Measurements from ENCODE around the gene SLC39A11. TPM values are rescaled to one million over a fixed set of nuclear protein-coding genes. Genes with fewer than 3 reads are reported as not detected.

Gene SLC39A11
- total RNA-seq, 1 experiment from 2014 or later: 56.1 TPM

DNA sequence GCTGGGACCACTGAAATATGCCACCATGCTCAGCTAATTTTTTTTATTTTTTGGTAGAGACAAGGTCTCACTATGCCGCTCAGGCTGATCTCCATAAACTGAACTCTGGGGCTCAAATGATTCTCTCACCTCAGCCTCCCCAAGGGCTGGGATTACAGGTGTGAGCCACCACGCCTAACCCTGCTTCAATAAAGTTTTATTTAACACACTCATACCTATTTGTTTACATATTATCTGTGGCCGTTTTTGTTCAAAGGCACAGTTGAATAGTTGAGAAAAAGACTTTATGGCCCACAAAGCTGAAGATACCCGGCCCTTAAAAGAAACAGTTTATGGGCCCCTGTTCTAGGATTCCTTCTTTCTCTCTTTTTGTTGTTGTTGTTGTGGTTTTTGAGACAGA, 419.8 kb downstream of the SLC39A11 start:
- DNase-seq (ENCODE audit: low read depth, low spot score) (no peak), ATAC-seq (no peak)
- Histone ChIP-seq H3K27ac (ENCODE audit: low read length) (peak overlapping the region; percentile 34; the same call in 1 of the 2 replicates), H3K4me1 (ENCODE audit: control insufficient read depth, insufficient read depth, low read length) (peaks cover 5% of the 10 kb centered on the region; the same call in 1 of the 2 replicates), H3K4me3 (ENCODE audit: low read depth in 2 of 2, low read length in 2 of 2) (no peak overlapping the region), H3K9me3 (ENCODE audit: control insufficient read depth, insufficient read depth, low read depth, low read length) (peaks cover 4% of the 10 kb centered on the region; the same call in 1 of the 2 replicates), H3K36me3 (ENCODE audit: control insufficient read depth, insufficient read depth, low read length) (no peaks in the 10 kb centered on the region), H3K27me3 (ENCODE audit: control insufficient read depth, insufficient read depth, low read length) (no peaks in the 10 kb centered on the region)
- intact Hi-C loops (cut with micrococcal nuclease; ENCODE audit: unreplicated experiment) (no loop called here), in situ Hi-C loops (cut with HindIII; ENCODE audit: low pct_unique_long_range_greater_than_20kb, low sequenced_read_pairs) (no loop called here)
- ChIA-PET POLR2A (interaction anchor here (0.6 kb wide), 1 partner anchor 1265 kb away, joined by 3 read pairs; no protein-coding TSS in a partner anchor), CTCF (no interaction called here)
- TF ChIP-seq TCF7L2 (IDR thresholded peaks at IDR 0.05; ENCODE audit: low read depth, low read length) (no peak), POLR2AphosphoS5 (IDR thresholded peaks at IDR 0.05; ENCODE audit: low read depth, low read length) (no peak), SIN3A (IDR thresholded peaks at IDR 0.05; ENCODE audit: borderline replicate concordance, insufficient read depth, low read depth, low read length) (no peak), REST (IDR thresholded peaks at IDR 0.05; ENCODE audit: insufficient read depth in 1 of 2, low read depth in 2 of 2, low read length in 1 of 2) (no peak)
- TF ChIP-seq, protein P1, sequence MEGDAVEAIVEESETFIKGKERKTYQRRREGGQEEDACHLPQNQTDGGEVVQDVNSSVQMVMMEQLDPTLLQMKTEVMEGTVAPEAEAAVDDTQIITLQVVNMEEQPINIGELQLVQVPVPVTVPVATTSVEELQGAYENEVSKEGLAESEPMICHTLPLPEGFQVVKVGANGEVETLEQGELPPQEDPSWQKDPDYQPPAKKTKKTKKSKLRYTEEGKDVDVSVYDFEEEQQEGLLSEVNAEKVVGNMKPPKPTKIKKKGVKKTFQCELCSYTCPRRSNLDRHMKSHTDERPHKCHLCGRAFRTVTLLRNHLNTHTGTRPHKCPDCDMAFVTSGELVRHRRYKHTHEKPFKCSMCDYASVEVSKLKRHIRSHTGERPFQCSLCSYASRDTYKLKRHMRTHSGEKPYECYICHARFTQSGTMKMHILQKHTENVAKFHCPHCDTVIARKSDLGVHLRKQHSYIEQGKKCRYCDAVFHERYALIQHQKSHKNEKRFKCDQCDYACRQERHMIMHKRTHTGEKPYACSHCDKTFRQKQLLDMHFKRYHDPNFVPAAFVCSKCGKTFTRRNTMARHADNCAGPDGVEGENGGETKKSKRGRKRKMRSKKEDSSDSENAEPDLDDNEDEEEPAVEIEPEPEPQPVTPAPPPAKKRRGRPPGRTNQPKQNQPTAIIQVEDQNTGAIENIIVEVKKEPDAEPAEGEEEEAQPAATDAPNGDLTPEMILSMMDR (IDR thresholded peaks at IDR 0.05): no peak
- BruUV-seq (replicated peaks): no TSS peak

- ChIA-PET POLR2A (interaction anchor here (0.5 kb wide), 1 partner anchor 37 kb away, joined by 3 read pairs; no protein-coding TSS in a partner anchor), CTCF (interaction anchor here (1.2 kb wide), 1 partner anchor 26 kb away, joined by 3 read pairs; no protein-coding TSS in a partner anchor)
- Histone ChIP-seq H3K4me3 (ENCODE audit: low read depth in 2 of 2, low read length in 2 of 2) (no peak overlapping the region), H3K27me3 (ENCODE audit: control insufficient read depth, insufficient read depth, low read length) (no peaks in the 10 kb centered on the region), H3K4me1 (ENCODE audit: control insufficient read depth, insufficient read depth, low read length) (peaks cover 13% of the 10 kb centered on the region), H3K27ac (ENCODE audit: low read length) (peak overlapping the region; percentile 26; the same call in 1 of the 2 replicates), H3K9me3 (ENCODE audit: control insufficient read depth, insufficient read depth, low read depth, low read length) (peaks cover 4% of the 10 kb centered on the region; the same call in 1 of the 2 replicates), H3K36me3 (ENCODE audit: control insufficient read depth, insufficient read depth, low read length) (no peaks in the 10 kb centered on the region)
- TF ChIP-seq REST (IDR thresholded peaks at IDR 0.05; ENCODE audit: insufficient read depth in 1 of 2, low read depth in 2 of 2, low read length in 1 of 2): no peak
- TF ChIP-seq POLR2AphosphoS5 (IDR thresholded peaks at IDR 0.05; ENCODE audit: low read depth, low read length): no peak
- TF ChIP-seq, protein P1 (IDR thresholded peaks at IDR 0.05): no peak
- TF ChIP-seq TCF7L2 (IDR thresholded peaks at IDR 0.05; ENCODE audit: low read depth, low read length): no peak
- no peak for TF ChIP-seq SIN3A (IDR thresholded peaks at IDR 0.05; ENCODE audit: borderline replicate concordance, insufficient read depth, low read depth, low read length)
- in situ Hi-C loops (cut with HindIII; ENCODE audit: low pct_unique_long_range_greater_than_20kb, low sequenced_read_pairs) (no loop called here), intact Hi-C loops (cut with micrococcal nuclease; ENCODE audit: unreplicated experiment) (no loop called here)
- BruUV-seq (replicated peaks): no TSS peak
- DNase-seq (ENCODE audit: low read depth, low spot score): no peak
- ATAC-seq: no peak
Observed at GRCh38 chr17:72671016-72671415, 421.5 kb downstream of the SLC39A11 start.

All from Panc1 (cell line).